GM12878 (cell line): Measurements from ENCODE around the gene CTSF.

Source experiments
- ATF3 ChIP-seq: IDR thresholded peaks from 2 replicates; pipeline ENCODE4 v1.6.1; 2011; ENCODE audit warnings: low read depth, mild to moderate bottlenecking, low read length, moderate library complexity, borderline replicate concordance; ENCODE audit errors: extremely low read depth
- EP300 ChIP-seq, 2 experiments: fragments of 150-350 bp in 1 of 2; IDR thresholded peaks; 2 replicates each; pipeline ENCODE4 v1.6.1; 2011 to 2012; ENCODE audit warnings: low read depth in 2 of 2, low read length in 2 of 2, borderline replicate concordance in 1 of 2, improper control_type of control experiment in 1 of 2, inconsistent platforms in 1 of 2; ENCODE audit not compliant: control insufficient read depth in 1 of 2

DNA sequence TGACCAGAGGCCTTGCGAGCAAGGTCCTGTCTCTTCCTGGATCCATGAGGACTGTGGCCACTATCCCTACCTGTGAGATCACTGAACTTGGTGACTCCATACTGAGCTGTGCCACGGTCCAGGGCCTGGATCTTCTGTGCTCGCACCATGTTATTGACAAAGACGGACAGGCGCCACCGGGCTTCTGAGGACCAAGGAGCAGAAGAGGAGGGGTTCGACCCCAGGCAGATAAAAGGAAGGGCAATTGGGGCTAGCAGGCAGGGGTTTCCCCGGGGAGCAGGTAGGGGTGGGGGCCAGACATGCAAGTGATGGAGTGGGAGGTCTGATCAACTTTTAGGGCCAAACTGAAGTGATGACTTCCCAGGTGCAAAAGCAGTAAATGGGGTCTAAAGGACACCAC lies 2.2 kb downstream of the CTSF start:
- TF ChIP-seq EP300 (IDR thresholded peaks at IDR 0.05; ENCODE audit: borderline replicate concordance in 1 of 2, control insufficient read depth in 1 of 2, low read depth in 2 of 2, low read length in 2 of 2) = no peak
- TF ChIP-seq ATF3 = no peak
